ENCODE results near the gene HNRNPL.
"Not testable (repeated sequence)": the region's sequence is repeated elsewhere in the genome, so short reads cannot be mapped to it uniquely, and the experiment has no call there.

HNRNPL gene

GRCh38 chr19:38854961-38855360 lies 5.2 kb upstream of the HNRNPL start:
- not testable (repeated sequence) for DNase-seq (ENCODE audit: low spot score in 2 of 2); H3K27ac Mint-ChIP-seq; ATAC-seq; H3K4me3 Mint-ChIP-seq; H3K9me3 Mint-ChIP-seq
- Mint-ChIP-seq H3K4me1 (peaks cover 49% of the 10 kb centered on the region), H3K36me3 (peaks cover 35% of the 10 kb centered on the region)

- peaks cover 50% of the 10 kb centered on the region for H3K4me1 Mint-ChIP-seq
- no peaks in the 10 kb centered on the region for H3K9me3 Mint-ChIP-seq
- peak overlapping the region; percentile 94 for H3K4me3 Mint-ChIP-seq
- DNase-seq (ENCODE audit: low spot score in 2 of 2), result no peak
- peaks cover 52% of the 10 kb centered on the region for H3K36me3 Mint-ChIP-seq
- peak overlapping the region; percentile 98 for H3K27ac Mint-ChIP-seq
- ATAC-seq, result no peak
Observed at GRCh38 chr19:38853214-38853613, 3.4 kb upstream of the HNRNPL start.

DNA sequence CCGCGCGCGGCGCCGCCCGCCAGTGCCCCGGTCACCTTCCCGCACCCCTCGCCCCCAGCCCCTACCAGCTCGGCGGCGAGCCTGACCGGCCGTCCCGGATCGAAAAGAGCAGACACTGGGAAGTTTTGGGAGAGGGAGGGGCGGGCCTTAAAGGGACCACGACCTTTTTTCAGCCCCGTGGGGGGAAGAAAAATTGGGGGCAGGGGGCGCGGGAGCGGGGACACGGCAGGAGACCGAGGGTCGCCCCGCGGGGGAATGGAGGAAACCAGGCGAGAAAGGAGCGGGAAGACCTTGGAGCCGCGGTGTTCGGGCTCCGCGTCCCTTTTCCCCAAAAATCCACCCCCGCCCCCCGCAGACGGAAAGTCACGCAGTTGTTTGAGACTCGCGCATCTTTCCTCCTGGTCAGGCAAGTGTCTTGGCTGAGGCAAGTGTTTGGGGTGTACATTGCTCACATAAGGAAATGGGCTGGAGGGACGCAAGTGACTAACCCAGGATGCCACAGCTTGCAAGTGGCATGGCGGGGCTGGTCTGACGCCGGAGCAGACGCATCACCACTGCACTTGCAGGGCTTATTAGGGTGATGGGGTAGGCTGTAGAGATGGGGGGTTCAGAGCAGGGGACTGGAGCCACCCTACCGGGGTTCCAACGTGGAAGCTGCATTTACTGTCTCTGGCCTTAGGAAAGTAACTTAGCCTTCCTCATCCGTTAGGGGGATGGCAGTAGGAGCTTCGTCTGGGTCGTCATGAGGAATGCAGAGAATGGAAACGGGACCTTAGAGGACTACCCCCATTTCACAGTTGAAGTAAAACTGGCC lies 2.7 kb upstream of the HNRNPL start:
- Mint-ChIP-seq H3K4me3 (peak overlapping the region; percentile 94), H3K27ac (peak overlapping the region; percentile 98), H3K4me1 (peaks cover 50% of the 10 kb centered on the region), H3K9me3 (no peaks in the 10 kb centered on the region), H3K36me3 (peaks cover 58% of the 10 kb centered on the region)
- DNase-seq (ENCODE audit: low spot score in 2 of 2) (peak; percentile 52 to 81), ATAC-seq (peak; percentile 34)

GRCh38 chr19:38851622-38852230 lies 1.9 kb upstream of the HNRNPL start:
- H3K27ac Mint-ChIP-seq, result peak overlapping the region; percentile 98
- peak; percentile 12 for ATAC-seq
- H3K4me3 Mint-ChIP-seq, result peak overlapping the region; percentile 94
- peaks cover 50% of the 10 kb centered on the region for H3K4me1 Mint-ChIP-seq
- no peaks in the 10 kb centered on the region for H3K9me3 Mint-ChIP-seq
- DNase-seq (ENCODE audit: low spot score in 2 of 2), result peak; percentile 88 to 95
- H3K36me3 Mint-ChIP-seq, result peaks cover 59% of the 10 kb centered on the region

GRCh38 chr19:38850976-38851621 lies 1.3 kb upstream of the HNRNPL start:
- H3K9me3 Mint-ChIP-seq, result no peaks in the 10 kb centered on the region
- H3K4me1 Mint-ChIP-seq, result peaks cover 48% of the 10 kb centered on the region
- H3K4me3 Mint-ChIP-seq, result peak overlapping the region; percentile 94
- H3K36me3 Mint-ChIP-seq, result peaks cover 65% of the 10 kb centered on the region
- H3K27ac Mint-ChIP-seq, result peak overlapping the region; percentile 98
- peak in 1 of 2 donors; percentile 81 for DNase-seq (ENCODE audit: low spot score in 2 of 2)
- no peak for ATAC-seq

DNA sequence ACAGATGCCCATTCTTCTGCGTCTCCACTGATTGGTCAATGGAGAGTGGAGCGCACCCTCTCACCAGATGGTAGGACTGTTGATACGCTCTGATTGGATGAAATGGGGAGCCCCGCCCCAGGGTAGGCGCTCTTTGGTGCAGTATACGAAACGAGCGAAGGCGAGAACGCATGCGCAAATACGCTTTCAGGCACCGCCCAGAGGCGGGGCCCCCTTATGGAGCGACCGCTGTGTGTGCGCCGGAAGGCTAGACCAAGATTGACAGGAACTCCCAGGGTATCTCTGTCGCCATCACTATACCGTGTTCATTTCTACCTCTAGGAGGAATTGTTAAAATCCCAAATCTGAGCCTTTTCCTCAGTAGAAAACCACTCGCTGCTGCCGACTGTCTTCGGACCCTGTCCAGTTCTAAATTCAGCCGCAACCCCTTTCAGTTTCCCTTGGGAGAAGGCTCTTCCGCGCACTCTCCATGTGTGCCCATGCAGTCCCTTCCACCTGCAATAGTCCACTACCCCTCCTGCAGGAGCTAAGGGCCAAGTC lies 720 bp upstream of the HNRNPL start:
- DNase-seq (ENCODE audit: low spot score in 2 of 2), result no peak
- Mint-ChIP-seq H3K4me1 (peaks cover 54% of the 10 kb centered on the region), H3K27ac (peak overlapping the region; percentile 98)

GRCh38 chr19:38849147-38849859 lies 483 bp downstream of the HNRNPL start:
- Mint-ChIP-seq H3K27ac (peak overlapping the region; percentile 98), H3K9me3 (no peaks in the 10 kb centered on the region), H3K4me1 (peaks cover 64% of the 10 kb centered on the region), H3K36me3 (peaks cover 83% of the 10 kb centered on the region), H3K4me3 (peak overlapping the region; percentile 94)
- ATAC-seq (peak; percentile 39), DNase-seq (ENCODE audit: low spot score in 2 of 2) (peak; percentile 98 to 99)

More for the DNA sequence above, 720 bp upstream of the HNRNPL start:
- peak; percentile 86 for ATAC-seq
- H3K9me3 Mint-ChIP-seq, result no peaks in the 10 kb centered on the region
- H3K4me3 Mint-ChIP-seq, result peak overlapping the region; percentile 94
- H3K36me3 Mint-ChIP-seq, result peaks cover 71% of the 10 kb centered on the region

DNA sequence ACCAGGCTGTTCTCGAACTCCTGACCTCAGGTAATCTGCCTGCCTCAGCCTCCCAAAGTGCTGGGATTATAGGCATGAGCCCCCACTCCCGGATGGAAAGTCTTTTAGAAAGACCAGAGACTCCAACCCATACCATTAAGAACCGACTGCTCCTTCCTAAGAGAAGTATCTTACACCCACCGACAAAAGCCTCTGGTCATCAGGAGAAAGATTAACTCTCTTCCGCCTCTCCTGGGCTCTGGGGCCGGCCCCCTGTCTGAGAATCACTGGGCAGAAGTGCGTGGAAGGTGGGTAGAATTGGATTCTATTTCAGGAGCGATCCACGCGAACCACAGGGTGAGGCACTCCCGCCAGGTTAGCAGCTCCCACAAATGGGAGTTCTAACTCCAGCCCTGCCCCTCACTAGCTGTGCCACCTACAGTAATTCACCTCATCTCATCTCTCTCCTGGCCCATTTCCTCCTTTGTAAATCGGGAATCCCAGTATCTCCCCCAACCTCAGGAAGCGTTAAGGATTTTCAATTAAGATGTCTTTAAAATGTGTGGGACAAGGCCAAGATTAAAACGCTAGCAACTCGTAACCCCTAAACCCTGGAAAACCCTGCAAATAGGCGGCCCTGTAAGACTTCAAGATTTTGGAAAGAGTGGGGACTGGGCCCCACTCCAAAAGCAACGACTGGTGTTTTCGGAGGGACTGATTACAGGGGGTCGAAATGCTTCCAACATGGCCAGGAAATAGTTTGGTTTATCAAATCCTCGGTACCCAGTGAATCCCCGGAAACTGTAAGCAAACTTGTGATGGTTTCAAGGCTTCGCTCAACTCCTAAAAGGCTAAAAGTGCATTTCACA lies 1.3 kb downstream of the HNRNPL start:
- ATAC-seq (no peak), DNase-seq (ENCODE audit: low spot score in 2 of 2) (peak in 1 of 2 donors; percentile 59)
- Mint-ChIP-seq H3K36me3 (peaks cover 91% of the 10 kb centered on the region), H3K9me3 (no peaks in the 10 kb centered on the region), H3K4me1 (peaks cover 72% of the 10 kb centered on the region), H3K27ac (peak overlapping the region; percentile 98), H3K4me3 (peak overlapping the region; percentile 94)

- ATAC-seq (no peak), DNase-seq (ENCODE audit: low spot score in 2 of 2) (no peak)
- no peaks in the 10 kb centered on the region for H3K9me3 Mint-ChIP-seq
- H3K36me3 Mint-ChIP-seq, result peaks cover 100% of the 10 kb centered on the region
- H3K4me1 Mint-ChIP-seq, result peaks cover 76% of the 10 kb centered on the region
- peak overlapping the region; percentile 94 for H3K4me3 Mint-ChIP-seq
- peak overlapping the region; percentile 90 for H3K27ac Mint-ChIP-seq
Observed at GRCh38 chr19:38846097-38846496, 3.7 kb downstream of the HNRNPL start.

DNA sequence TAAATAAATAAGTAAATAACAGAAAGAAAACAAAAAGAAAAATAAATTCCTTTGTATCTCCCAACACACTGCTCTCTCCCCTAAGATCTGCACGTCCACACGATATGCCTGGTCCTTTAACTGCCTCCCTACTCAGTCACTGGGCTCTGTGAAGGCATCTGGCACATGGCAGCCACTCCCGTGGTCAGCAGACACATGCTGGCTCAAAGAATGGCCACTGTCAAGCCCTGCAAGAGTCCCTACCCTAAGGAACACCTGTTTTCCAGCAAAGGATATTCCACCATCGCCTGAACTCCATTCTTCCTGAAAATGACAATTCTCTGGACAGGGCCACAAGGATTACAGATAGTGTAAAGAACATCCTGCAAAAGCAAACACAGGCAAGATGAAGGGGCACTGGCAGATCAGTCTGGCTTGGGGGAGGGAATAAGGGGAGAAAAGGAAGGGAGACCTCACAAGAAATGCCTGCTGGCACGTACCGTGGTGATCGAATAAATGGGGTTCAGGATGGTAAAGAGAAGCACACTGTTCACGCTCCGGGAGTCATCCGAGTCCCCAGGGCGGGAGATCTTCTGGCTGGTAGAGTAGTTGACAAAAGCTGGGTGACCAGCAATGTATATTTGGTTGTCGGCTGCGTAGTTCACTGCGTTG lies 4.3 kb downstream of the HNRNPL start:
- Mint-ChIP-seq H3K36me3 (peaks cover 100% of the 10 kb centered on the region), H3K9me3 (no peaks in the 10 kb centered on the region), H3K4me3 (peak overlapping the region; percentile 94), H3K4me1 (peaks cover 78% of the 10 kb centered on the region), H3K27ac (peak overlapping the region; percentile 90)
- DNase-seq (ENCODE audit: low spot score in 2 of 2), result no peak
- no peak for ATAC-seq

GRCh38 chr19:38844093-38844686 lies 5.6 kb downstream of the HNRNPL start:
- peaks cover 89% of the 10 kb centered on the region for H3K4me1 Mint-ChIP-seq
- ATAC-seq, result peak; percentile 37
- H3K9me3 Mint-ChIP-seq, result no peaks in the 10 kb centered on the region
- peak overlapping the region; percentile 69 for H3K4me3 Mint-ChIP-seq
- peak overlapping the region; percentile 90 for H3K27ac Mint-ChIP-seq
- DNase-seq (ENCODE audit: low spot score in 2 of 2), result no peak
- peaks cover 100% of the 10 kb centered on the region for H3K36me3 Mint-ChIP-seq

DNA sequence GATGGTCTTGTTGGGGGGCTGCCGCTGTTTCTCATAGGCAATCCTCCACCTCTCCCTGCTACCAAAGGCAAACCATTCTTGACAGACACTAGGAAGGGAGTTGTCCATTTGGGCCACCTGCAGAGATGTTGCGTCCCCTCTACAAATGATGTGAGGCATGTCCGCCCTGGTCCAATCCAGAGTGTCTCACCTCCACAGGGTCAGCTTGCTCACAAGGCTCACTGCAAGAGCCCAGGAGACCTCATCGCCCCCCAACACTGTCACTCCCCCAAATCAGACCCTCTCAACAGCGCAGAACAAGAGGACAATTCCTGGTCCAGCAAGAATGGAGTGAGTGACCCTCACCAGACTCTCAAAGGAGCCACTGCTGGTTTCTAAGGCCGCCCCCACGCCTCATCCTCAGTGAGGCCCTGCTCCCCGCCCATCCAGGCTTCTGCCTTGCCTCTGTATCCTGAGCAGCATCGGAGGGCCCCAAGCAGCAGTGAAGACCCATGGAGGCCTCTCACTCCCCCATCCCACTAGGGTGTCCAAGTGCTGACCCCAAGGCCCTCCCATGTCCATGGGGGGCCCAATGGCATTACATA lies 6.5 kb downstream of the HNRNPL start:
- Mint-ChIP-seq H3K4me3 (peak overlapping the region; percentile 69), H3K36me3 (peaks cover 100% of the 10 kb centered on the region), H3K4me1 (peaks cover 90% of the 10 kb centered on the region), H3K27ac (peak overlapping the region; percentile 90), H3K9me3 (no peaks in the 10 kb centered on the region)
- ATAC-seq, result no peak
- no peak for DNase-seq (ENCODE audit: low spot score in 2 of 2)
